22Rv1 (cell line): ENCODE results near the gene FNDC8.
A peak's percentile ranks its signal among the peaks of the same experiment; 100 is the strongest.

Source experiments
- ZFX ChIP-seq: fragments of 450-650 bp; IDR thresholded peaks from 2 replicates; pipeline ENCODE4 v1.6.1; 2017; ENCODE audit warnings: antibody characterized with exemption, borderline replicate concordance
- TF ChIP-seq, protein P1 (sequence below): fragments of 450-650 bp; IDR thresholded peaks from 2 replicates; pipeline ENCODE4 v1.5.1; 2017; ENCODE audit warnings: mild to moderate bottlenecking

- TF ChIP-seq, protein P1, sequence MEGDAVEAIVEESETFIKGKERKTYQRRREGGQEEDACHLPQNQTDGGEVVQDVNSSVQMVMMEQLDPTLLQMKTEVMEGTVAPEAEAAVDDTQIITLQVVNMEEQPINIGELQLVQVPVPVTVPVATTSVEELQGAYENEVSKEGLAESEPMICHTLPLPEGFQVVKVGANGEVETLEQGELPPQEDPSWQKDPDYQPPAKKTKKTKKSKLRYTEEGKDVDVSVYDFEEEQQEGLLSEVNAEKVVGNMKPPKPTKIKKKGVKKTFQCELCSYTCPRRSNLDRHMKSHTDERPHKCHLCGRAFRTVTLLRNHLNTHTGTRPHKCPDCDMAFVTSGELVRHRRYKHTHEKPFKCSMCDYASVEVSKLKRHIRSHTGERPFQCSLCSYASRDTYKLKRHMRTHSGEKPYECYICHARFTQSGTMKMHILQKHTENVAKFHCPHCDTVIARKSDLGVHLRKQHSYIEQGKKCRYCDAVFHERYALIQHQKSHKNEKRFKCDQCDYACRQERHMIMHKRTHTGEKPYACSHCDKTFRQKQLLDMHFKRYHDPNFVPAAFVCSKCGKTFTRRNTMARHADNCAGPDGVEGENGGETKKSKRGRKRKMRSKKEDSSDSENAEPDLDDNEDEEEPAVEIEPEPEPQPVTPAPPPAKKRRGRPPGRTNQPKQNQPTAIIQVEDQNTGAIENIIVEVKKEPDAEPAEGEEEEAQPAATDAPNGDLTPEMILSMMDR, result peak; percentile 73
- no peak for TF ChIP-seq ZFX
These were observed 31.7 kb upstream of the FNDC8 start for GRCh38 chr17:35089586-35090296.
